Panc1 (cell line): ENCODE measurements around the gene LRP2. TPM values are rescaled to one million over a fixed set of nuclear protein-coding genes. Genes with fewer than 3 reads are reported as not detected.
"Not testable (repeated sequence)": the region's sequence is repeated elsewhere in the genome, so short reads cannot be mapped to it uniquely, and the experiment has no call there.

ENCODE experiments used
- ATAC-seq: fragments of 200-7000 bp; cut with Tn5 transposase; 2 replicates; pipeline ENCODE4 v1.9.1; 2020; ENCODE audit warnings: mild to moderate bottlenecking, moderate library complexity
- BruUV-seq: library from RNA; stranded (reverse); fragments of 400-500 nt; replicated peaks from 2 replicates; lab custom pipeline; 2021; lab: Mats Ljungman, UMichigan
- CTCF ChIA-PET: fragments of 300-600 bp; sonication (Branson Sonifier 250); formaldehyde crosslinking; loops from one replicate; lab custom pipeline; 2022; ENCODE audit warnings: antibody characterized with exemption; lab: Charles Lee
- POLR2A ChIA-PET: fragments of 300-600 bp; sonication (Branson Sonifier 250); formaldehyde crosslinking; loops from one replicate; lab custom pipeline; 2022; ENCODE audit warnings: antibody characterized with exemption; lab: Charles Lee
- DNase-seq: peaks from one replicate; pipeline ENCODE4 v3.0.0-alpha.2; 2010; ENCODE audit warnings: low read depth, low spot score
- H3K27ac ChIP-seq: 2 replicates; pipeline ENCODE4 v1.5.1; 2011; ENCODE audit warnings: mild to moderate bottlenecking, low read length, inconsistent platforms
- H3K27me3 ChIP-seq: fragments of 200-500 bp; sonication (Bioruptor generic); 2 replicates; pipeline ENCODE4 v1.6.0; 2014; ENCODE audit warnings: low read length, inconsistent platforms; ENCODE audit not compliant: control insufficient read depth, insufficient read depth
- H3K36me3 ChIP-seq: fragments of 200-500 bp; sonication (Bioruptor generic); 2 replicates; pipeline ENCODE4 v1.5.1; 2014; ENCODE audit warnings: inconsistent platforms, mild to moderate bottlenecking, low read length, moderate library complexity; ENCODE audit not compliant: control insufficient read depth, insufficient read depth
- H3K4me1 ChIP-seq: 2 replicates; pipeline ENCODE4 v1.5.1; 2011; ENCODE audit warnings: inconsistent platforms, mild to moderate bottlenecking, low read length, moderate library complexity; ENCODE audit not compliant: control insufficient read depth, insufficient read depth
- H3K4me3 ChIP-seq, 2 experiments: 2 replicates each; pipeline ENCODE4 v1.5.1; 2011 to 2012; ENCODE audit warnings: low read depth in 2 of 2, low read length in 2 of 2, mild to moderate bottlenecking in 2 of 2, inconsistent platforms in 1 of 2, moderate library complexity in 1 of 2
- H3K9me3 ChIP-seq: fragments of 200-500 bp; sonication (Bioruptor generic); 2 replicates; pipeline ENCODE4 v1.5.1; 2014; ENCODE audit warnings: low read depth, mild to moderate bottlenecking, inconsistent platforms, low read length, moderate library complexity; ENCODE audit not compliant: control insufficient read depth, insufficient read depth
- POLR2AphosphoS5 ChIP-seq: IDR thresholded peaks from 2 replicates; pipeline ENCODE4 v1.6.1; 2012; ENCODE audit warnings: mild to moderate bottlenecking, low read depth, low read length, moderate library complexity
- SIN3A ChIP-seq: IDR thresholded peaks from 2 replicates; pipeline ENCODE4 v1.6.1; 2012; ENCODE audit warnings: low read depth, mild to moderate bottlenecking, low read length, moderate library complexity, borderline replicate concordance; ENCODE audit not compliant: insufficient read depth
- TCF7L2 ChIP-seq: IDR thresholded peaks from 2 replicates; pipeline ENCODE4 v1.6.1; 2011; ENCODE audit warnings: mild to moderate bottlenecking, low read depth, low read length, inconsistent platforms
- in situ Hi-C: cut with HindIII; loops from 2 replicates; pipeline ENCODE4 v1.10.0; 2016; ENCODE audit warnings: low sequenced_read_pairs, low pct_unique_long_range_greater_than_20kb
- intact Hi-C: fragments of 100-400 bp; cut with micrococcal nuclease; formaldehyde crosslinking; loops from one replicate; pipeline ENCODE4 v1.10.0; 2022; ENCODE audit not compliant: unreplicated experiment
- total RNA-seq: library from RNA; stranded (reverse); gene quantifications from one replicate; pipeline ENCODE4 v1.2.1, GENCODE V29; 2021; ENCODE audit not compliant: unreplicated experiment
- TF ChIP-seq, protein P1 (sequence below): fragments of 450-650 bp; IDR thresholded peaks from 2 replicates; pipeline ENCODE4 v1.5.1; 2017; ENCODE audit warnings: mild to moderate bottlenecking
- TF ChIP-seq, protein P2 (sequence below), 2 experiments: IDR thresholded peaks; 2 replicates each; pipeline ENCODE4 v1.6.1; 2011 to 2012; ENCODE audit warnings: low read depth in 2 of 2, control low read depth in 1 of 2, low read length in 1 of 2, mild to moderate bottlenecking in 1 of 2, moderate library complexity in 1 of 2; ENCODE audit not compliant: insufficient read depth in 1 of 2

Gene LRP2
- total RNA-seq, 1 experiment from 2014 or later: 0.10 TPM

DNA sequence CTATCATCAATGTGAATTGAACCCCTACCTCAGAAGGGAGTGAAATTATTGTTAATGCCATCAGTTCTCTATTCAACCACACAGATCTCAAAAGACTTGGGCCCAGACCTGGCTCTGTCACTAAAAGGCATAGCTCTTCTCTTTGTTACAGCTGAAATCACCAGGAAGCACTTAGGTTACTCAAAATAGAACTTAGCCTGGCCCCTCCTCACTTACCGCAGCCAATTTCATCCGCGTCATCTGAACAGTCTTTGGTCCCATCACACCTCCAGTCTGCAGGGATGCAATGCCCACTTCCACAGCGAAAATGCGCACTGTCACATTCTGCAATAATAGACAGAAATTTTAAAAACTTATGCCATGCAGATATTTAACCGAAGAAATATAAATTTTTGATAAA, 41.8 kb downstream of the LRP2 start:
- CTCF ChIA-PET: no interaction called here
- Histone ChIP-seq H3K36me3 (no peaks in the 10 kb centered on the region), H3K4me3 (no peak overlapping the region), H3K4me1 (no peaks in the 10 kb centered on the region), H3K27ac (no peak overlapping the region), H3K9me3 (no peaks in the 10 kb centered on the region), H3K27me3 (peaks cover 2% of the 10 kb centered on the region)
- ATAC-seq (no peak), DNase-seq (no peak)
- TF ChIP-seq SIN3A: no peak
- no peak for TF ChIP-seq POLR2AphosphoS5
- TF ChIP-seq, protein P1, sequence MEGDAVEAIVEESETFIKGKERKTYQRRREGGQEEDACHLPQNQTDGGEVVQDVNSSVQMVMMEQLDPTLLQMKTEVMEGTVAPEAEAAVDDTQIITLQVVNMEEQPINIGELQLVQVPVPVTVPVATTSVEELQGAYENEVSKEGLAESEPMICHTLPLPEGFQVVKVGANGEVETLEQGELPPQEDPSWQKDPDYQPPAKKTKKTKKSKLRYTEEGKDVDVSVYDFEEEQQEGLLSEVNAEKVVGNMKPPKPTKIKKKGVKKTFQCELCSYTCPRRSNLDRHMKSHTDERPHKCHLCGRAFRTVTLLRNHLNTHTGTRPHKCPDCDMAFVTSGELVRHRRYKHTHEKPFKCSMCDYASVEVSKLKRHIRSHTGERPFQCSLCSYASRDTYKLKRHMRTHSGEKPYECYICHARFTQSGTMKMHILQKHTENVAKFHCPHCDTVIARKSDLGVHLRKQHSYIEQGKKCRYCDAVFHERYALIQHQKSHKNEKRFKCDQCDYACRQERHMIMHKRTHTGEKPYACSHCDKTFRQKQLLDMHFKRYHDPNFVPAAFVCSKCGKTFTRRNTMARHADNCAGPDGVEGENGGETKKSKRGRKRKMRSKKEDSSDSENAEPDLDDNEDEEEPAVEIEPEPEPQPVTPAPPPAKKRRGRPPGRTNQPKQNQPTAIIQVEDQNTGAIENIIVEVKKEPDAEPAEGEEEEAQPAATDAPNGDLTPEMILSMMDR: no peak
- TF ChIP-seq, protein P2, sequence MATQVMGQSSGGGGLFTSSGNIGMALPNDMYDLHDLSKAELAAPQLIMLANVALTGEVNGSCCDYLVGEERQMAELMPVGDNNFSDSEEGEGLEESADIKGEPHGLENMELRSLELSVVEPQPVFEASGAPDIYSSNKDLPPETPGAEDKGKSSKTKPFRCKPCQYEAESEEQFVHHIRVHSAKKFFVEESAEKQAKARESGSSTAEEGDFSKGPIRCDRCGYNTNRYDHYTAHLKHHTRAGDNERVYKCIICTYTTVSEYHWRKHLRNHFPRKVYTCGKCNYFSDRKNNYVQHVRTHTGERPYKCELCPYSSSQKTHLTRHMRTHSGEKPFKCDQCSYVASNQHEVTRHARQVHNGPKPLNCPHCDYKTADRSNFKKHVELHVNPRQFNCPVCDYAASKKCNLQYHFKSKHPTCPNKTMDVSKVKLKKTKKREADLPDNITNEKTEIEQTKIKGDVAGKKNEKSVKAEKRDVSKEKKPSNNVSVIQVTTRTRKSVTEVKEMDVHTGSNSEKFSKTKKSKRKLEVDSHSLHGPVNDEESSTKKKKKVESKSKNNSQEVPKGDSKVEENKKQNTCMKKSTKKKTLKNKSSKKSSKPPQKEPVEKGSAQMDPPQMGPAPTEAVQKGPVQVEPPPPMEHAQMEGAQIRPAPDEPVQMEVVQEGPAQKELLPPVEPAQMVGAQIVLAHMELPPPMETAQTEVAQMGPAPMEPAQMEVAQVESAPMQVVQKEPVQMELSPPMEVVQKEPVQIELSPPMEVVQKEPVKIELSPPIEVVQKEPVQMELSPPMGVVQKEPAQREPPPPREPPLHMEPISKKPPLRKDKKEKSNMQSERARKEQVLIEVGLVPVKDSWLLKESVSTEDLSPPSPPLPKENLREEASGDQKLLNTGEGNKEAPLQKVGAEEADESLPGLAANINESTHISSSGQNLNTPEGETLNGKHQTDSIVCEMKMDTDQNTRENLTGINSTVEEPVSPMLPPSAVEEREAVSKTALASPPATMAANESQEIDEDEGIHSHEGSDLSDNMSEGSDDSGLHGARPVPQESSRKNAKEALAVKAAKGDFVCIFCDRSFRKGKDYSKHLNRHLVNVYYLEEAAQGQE (IDR thresholded peaks at IDR 0.05; ENCODE audit: insufficient read depth in 1 of 2, low read depth in 2 of 2, low read length in 1 of 2): no peak
- no peak for TF ChIP-seq TCF7L2
- POLR2A ChIA-PET: no interaction called here
- no TSS peak for BruUV-seq
- intact Hi-C loops (no loop called here), in situ Hi-C loops (no loop called here)

DNA sequence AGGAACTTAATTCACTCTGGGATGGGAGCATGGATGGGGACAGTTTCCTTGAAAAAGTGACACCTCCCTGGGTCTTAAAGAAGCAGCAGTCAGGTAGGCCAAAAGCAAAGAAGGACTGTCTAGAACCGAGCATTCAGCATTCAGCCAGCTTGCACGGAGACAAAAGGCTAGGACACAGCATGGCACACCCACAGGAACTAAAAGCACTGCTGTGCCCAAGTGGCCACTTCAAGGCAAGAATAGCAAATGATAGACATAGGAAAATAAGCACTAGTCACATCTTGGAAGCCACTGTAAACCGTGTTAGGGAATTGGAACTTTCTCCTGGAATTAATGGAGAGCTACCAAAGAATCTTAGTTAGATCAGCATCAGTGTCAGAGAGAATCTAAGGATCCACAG, 47.0 kb downstream of the LRP2 start:
- in situ Hi-C loops (no loop called here), intact Hi-C loops (no loop called here)
- DNase-seq: no peak
- Histone ChIP-seq H3K4me3 (no peak overlapping the region), H3K4me1 (no peaks in the 10 kb centered on the region), H3K36me3 (no peaks in the 10 kb centered on the region), H3K27me3 (no peaks in the 10 kb centered on the region; the same call in 1 of the 2 replicates), H3K9me3 (no peaks in the 10 kb centered on the region), H3K27ac (no peak overlapping the region)
- no TSS peak for BruUV-seq
- TF ChIP-seq, protein P1: no peak
- TF ChIP-seq TCF7L2 (no peak), POLR2AphosphoS5 (no peak), SIN3A (no peak)
- TF ChIP-seq, protein P2 (IDR thresholded peaks at IDR 0.05; ENCODE audit: insufficient read depth in 1 of 2, low read depth in 2 of 2, low read length in 1 of 2): no peak
- ATAC-seq: no peak
- POLR2A ChIA-PET: no interaction called here
- CTCF ChIA-PET: no interaction called here

DNA sequence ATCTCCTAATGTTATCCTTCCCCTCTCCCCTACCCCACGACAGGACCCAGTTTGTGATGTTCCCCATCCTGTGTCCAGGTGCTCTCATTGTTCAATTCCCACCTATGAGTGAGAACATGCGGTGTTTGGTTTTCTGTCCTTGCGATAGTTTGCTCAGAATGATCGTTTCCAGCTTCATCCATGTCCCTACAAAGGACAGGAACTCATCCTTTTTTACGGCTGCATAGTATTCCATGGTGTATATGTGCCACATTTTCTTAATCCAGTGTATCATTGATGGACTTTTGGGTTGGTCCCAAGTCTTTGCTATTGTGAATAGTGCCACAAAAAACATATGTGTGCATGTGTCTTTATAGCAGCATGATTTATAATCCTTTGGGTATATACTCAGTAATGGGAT, 54.0 kb downstream of the LRP2 start:
- intact Hi-C loops, ATAC-seq, H3K9me3 ChIP-seq, H3K4me1 ChIP-seq, CTCF ChIA-PET, H3K27ac ChIP-seq, DNase-seq, POLR2A ChIA-PET, H3K27me3 ChIP-seq, H3K36me3 ChIP-seq, in situ Hi-C loops, H3K4me3 ChIP-seq, BruUV-seq: not testable (repeated sequence)

DNA sequence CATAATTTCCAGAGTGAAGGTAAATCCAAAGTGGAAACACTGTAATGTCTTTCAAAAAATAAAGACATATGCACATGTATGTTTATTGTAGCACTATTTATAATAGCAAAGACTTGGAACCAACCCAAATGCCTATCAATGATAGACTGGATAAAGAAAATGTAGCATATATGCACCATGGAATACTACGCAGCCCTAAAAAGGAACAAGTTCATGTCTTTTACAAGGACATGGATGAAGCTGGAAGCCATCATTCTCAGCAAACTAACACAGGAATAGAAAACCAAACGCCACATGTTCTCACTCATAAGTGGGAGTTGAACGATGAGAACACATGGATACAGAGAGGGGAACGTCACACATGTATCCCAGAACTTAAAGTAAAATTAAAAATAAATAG, 57.6 kb downstream of the LRP2 start:
- H3K27ac ChIP-seq, H3K36me3 ChIP-seq, H3K4me1 ChIP-seq, ATAC-seq, in situ Hi-C loops, H3K4me3 ChIP-seq, H3K9me3 ChIP-seq, POLR2A ChIA-PET, CTCF ChIA-PET, intact Hi-C loops, DNase-seq, BruUV-seq, H3K27me3 ChIP-seq: not testable (repeated sequence)
